ENCODE data around the gene COX20.
"Not testable (repeated sequence)": the region's sequence is repeated elsewhere in the genome, so short reads cannot be mapped to it uniquely, and the experiment has no call there.

Gene COX20

DNA sequence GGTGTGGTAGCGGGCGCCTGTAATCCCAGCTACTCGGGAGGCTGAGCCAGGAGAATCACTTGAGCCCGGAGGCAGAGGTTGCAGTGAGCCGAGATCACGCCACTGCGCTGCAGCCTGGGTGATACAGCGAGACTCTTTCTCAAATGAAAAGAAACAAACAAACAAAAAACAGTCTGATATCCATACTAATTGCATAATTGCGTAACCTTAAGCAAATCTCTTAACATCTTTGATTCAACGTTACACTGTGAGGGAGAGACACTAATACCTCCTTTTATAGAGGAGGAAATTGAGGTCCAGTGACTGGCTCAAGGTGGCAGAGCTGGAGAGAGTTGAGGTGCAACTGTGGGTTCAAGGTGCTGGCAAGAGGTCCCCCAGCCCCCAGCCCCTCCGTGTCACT is 12.6 kb upstream of the COX20 start:
- DNase-seq (ENCODE audit: low read depth in 3 of 3) = no peak

DNA sequence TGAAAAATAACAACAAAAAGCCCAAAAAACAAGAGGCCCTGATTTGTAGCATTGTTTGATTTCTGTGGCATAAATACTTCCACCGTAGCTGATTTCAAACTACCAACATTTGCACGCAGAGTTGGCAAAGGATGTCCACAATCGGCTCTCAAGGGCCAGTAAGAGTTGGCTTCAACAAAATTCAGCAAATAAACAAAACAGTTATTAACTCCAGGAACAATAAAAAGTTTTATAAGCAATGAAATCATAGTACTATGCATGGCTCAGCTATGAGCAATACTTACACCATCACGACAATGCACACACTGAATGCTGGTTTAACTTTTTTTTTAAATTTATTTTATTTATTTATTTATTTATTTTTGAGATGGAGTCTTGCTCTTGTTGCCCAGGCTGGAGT is 8.7 kb upstream of the COX20 start:
- no peak for DNase-seq (ENCODE audit: low read depth in 3 of 3)

- DNase-seq (ENCODE audit: low read depth in 3 of 3) = no peak
Measured at GRCh38 chr1:244830639-244831038, 4.8 kb upstream of the COX20 start.

- DNase-seq (ENCODE audit: low read depth in 3 of 3) = not testable (repeated sequence)
Measured at GRCh38 chr1:244833260-244833659, 2.2 kb upstream of the COX20 start.

- DNase-seq (ENCODE audit: low read depth in 3 of 3) = peak in 2 of 3 experiments; percentile 5 to 28
Measured at GRCh38 chr1:244833734-244834542, 1.5 kb upstream of the COX20 start.

- DNase-seq (ENCODE audit: low read depth in 3 of 3) = peak; percentile 81 to 86 (median 83)
Measured at GRCh38 chr1:244834543-244835275, 749 bp upstream of the COX20 start.

- DNase-seq (ENCODE audit: low read depth in 3 of 3) = no peak
Measured at GRCh38 chr1:244836135-244836521, 670 bp downstream of the COX20 start.

DNA sequence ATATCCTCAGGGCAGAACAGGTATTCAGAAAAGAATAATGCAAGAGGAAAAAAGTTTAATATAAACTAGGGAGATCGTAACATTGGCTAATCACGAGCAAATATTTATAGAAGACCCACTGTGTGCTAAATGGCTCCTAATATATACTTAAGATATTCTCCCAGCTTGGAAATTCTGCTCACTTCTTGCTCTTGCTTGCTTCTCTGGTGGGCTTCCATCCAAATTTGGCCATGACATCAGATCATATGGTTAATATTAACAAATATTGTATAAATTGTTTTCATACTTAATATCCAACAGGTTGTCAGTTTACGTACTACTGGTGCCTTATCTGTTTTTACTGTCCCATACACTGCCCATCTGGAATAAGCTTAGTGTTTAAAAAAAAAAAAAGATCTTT is 1.1 kb downstream of the COX20 start:
- no peak for DNase-seq (ENCODE audit: low read depth in 3 of 3)

DNA sequence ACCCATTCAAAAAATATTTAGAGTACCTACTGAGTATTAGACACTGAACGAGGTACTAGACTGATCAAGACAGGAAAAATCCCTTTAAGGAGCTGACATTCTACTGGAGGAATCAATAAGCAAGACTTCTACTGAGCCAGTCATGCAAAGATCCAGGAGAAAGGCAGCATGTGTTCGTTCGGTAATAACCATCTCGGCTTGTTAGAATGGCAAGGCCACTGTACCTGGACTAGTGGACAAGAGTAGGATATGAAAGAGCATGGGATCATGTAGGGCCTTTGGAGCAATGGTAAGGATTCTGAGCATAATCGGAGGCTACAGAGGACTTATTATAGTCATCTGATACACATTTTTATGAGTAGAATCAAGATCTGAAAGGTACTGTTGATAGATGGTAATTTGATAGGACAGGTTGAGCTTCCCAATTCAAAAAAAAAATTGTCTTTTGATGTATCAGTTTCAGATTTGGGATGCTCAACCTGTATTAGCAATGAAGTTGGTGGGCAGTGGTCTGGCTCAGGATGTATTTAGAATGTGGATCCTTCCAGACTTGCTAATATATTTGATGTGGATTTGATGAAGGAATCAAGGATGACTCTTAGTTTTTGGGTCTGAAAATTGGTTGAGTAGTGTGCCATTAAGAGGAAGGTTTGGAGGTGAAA is 2.3 kb downstream of the COX20 start:
- DNase-seq (ENCODE audit: low read depth in 3 of 3) = no peak

GRCh38 chr1:244839656-244840055 is 4.2 kb downstream of the COX20 start:
- DNase-seq (ENCODE audit: low read depth in 3 of 3) = no peak

DNA sequence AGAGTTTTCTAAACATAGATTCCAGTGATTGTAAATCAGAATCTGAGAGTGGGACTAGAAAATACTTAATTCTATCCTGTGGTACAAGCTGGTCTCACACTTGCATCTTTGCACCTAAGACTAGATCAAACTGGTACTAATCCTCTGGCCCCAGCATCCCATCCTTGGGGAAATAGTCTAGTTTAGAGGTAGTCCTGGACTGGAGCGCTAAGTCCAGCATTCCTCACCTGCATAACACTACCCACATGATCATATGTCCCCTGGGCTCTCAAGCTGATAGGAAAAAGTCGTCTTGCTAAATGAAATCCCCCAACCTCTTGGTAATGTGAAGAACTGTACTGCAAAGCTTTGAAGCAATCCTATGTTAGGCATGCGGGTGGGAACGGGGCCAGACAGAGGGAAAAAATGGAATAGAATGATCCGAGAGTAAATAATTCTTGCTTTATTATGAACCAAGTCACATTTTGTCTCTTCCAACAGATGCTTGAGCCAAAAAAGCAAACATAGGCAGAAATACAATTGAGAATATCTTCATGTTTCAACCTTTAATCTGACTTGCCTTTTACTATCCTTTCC is 4.8 kb downstream of the COX20 start:
- DNase-seq (ENCODE audit: low read depth in 3 of 3) = no peak

GRCh38 chr1:244841273-244841927 is 5.9 kb downstream of the COX20 start:
- DNase-seq (ENCODE audit: low read depth in 3 of 3) = no peak

DNA sequence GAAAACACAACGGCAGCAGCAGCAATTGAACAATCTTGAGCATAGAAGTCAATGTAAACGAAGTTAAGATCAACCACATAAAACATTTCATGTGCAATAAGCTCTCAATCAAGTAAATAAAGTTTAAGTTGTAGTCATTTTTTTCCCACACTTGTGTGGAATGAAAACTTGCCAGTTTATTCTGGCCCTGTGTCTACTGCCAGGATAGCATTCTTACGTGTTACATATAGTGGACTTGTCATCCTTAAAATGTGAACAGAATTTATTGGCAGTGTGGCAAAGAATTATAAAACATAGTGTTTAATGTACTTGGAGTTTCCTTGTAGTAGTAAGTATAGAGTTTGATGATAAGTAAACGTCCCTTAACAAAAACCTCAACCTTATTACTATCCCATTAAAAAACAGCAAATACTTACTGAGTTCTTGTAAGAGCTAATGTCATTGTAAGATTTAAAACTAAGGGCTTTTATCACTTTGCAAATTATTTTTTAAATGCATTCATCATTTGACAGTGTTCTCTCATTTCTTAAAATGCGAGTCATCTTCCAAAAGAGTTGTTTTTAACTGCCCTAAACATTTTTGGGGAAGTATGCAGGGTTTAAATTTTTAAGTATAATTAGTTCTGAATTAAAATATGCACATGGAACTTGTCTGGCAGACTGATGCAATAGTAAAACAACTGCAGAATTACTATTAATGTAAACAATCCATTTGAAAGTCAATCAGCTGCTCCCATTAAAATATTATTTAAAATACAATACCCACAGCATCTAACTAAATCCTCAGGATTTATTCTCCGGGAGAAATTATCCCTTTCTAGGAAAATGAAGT is 7.9 kb downstream of the COX20 start:
- no peak for DNase-seq (ENCODE audit: low read depth in 3 of 3)

DNA sequence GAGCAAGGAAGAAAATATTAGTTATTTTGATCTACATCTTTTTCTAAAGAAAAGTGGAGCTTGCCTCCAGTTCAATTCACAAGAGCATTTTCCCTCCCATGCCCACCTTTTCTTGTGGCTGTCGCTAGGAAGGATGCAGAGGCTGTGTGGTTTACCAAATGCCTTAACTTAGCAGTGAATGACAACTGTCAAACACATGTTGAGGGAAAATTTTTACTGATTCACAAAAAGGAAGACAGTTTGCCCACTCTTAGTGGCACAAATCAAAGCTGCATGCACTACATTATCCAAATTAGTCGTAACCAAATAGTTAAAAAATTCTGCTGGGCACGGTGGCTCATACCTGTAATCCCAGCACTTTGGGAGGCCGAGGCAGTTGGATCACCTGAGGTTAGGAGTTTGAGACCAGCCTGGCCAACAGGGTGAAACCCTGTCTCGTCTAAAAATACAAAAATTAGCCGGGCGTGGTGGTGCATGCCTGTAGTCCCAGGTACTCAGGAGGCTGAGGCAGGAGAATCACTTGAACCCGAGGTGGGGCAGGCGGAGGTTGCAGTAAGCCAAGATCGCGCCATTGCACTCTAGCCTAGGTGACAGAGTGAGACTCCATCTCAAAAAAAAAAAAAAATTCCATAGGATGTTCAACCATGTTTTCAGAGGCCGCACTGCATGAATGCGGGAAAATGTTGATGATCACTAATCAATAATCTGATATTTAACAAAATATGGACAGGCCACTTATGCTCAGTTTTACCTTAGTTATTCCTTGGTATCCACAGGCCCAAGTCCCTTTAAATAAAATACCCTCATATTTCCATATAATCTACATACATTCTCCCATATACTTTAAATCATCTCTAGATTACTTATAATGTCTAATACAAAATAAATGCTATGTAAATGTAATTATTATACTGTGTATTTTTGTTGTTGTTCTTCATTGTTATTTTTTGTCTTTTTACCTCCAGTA is 9.0 kb downstream of the COX20 start:
- DNase-seq (ENCODE audit: low read depth in 3 of 3) = no peak

DNA sequence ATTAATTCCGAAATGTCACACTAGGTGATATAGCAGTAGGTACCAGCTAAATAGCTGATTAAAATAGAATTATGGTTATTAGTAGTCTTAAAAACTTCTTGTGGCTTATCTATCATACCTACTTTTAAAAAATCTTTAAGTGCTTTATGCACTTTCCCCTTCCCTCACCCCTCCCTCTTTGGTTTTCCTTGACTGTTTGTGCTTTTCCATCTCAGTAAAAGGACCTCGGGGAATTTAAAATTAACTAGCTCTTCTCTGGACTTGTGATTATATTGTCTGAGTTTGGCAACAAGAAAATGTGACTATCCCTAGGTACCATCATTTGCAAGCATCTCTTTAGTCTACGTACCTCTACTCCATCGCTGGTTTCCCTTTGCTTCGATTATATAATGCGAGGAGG is 11.2 kb downstream of the COX20 start:
- DNase-seq (ENCODE audit: low read depth in 3 of 3) = no peak

DNA sequence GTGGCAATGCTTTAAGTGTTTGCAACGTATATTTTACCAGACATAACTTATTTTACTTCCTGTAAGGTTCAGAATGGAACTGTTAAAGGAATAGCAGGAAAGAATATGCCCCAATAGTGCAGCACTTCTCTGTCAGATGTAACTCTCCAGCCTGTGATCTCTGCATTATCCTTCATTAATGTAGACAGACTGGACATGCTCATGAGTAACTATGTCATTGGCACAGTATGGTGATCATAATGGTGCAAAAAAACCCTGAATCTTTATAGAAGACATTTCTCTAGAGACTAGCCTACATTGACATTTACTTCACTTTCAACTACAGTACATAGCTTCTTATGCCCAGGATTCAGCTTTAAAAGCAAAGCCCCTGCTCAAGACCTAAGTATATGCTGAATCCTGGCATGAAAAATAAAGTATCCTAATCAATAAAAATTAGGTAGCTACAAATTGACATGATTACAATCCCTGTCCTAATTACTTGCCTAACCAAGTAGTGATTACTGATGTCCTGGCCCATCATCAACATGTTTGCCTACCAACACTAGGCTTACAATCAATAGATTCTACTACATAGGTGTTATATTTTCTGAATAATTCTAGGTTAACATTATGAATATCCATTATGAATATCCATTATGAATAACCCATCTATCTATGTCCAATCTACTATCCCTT is 13.9 kb downstream of the COX20 start:
- DNase-seq (ENCODE audit: low read depth in 3 of 3) = no peak

GRCh38 chr1:244850099-244850852 is 14.8 kb downstream of the COX20 start:
- no peak for DNase-seq (ENCODE audit: low read depth in 3 of 3)

DNA sequence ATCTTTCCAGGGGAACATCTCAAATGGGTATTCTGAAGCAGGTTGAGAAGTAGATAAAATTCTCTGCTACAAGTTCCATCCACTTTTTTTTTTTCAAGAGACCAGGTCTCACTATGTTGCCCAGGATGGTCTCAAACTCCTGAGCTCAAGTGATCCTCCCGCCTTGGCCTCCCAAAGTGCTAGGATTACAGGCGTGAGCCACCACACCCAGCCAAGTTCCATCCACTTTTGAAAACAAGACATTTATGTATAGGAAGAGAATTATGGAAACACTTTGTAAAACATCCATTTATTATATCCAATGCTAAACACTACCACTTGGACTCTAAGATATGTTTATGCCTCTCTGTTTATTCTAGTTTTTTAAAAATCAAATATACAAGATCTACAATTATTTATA is 15.4 kb downstream of the COX20 start:
- DNase-seq (ENCODE audit: low read depth in 3 of 3) = no peak
